ENCODE results near the gene GABRP.
"Not testable (repeated sequence)": the region's sequence is repeated elsewhere in the genome, so short reads cannot be mapped to it uniquely, and the experiment has no call there.

The GABRP gene

GRCh38 chr5:170795154-170795553, 11.6 kb downstream of the GABRP start:
- DNase-seq, result no peak

GRCh38 chr5:170805666-170806065, 22.1 kb downstream of the GABRP start:
- DNase-seq, result no peak

DNA sequence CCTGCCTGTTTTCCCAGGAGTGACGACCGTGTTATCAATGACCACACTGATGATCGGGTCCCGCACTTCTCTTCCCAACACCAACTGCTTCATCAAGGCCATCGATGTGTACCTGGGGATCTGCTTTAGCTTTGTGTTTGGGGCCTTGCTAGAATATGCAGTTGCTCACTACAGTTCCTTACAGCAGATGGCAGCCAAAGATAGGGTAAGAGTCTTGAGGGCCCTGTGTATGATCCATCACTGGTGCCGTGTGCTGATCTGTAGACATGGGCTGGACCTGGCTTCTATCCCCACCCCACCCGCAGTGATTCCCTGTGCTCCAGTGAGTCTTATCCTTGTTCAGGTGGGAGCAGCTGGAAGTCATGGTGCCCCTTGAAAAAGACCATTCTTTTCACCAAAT, 26.0 kb downstream of the GABRP start:
- DNase-seq, result peak; percentile 36 to 41

DNA sequence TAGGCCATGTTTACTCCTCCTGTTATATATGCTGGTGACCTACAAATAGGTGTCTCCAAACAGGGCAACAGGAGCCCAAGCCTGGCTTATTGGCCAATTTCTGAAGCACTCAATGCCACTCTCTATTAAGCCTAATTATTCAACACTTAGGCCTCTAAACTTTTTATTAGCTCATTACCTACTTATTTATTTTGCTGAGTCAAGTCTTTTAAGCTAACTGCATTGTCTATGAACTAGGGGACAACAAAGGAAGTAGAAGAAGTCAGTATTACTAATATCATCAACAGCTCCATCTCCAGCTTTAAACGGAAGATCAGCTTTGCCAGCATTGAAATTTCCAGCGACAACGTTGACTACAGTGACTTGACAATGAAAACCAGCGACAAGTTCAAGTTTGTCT, 28.2 kb downstream of the GABRP start:
- DNase-seq, result no peak

DNA sequence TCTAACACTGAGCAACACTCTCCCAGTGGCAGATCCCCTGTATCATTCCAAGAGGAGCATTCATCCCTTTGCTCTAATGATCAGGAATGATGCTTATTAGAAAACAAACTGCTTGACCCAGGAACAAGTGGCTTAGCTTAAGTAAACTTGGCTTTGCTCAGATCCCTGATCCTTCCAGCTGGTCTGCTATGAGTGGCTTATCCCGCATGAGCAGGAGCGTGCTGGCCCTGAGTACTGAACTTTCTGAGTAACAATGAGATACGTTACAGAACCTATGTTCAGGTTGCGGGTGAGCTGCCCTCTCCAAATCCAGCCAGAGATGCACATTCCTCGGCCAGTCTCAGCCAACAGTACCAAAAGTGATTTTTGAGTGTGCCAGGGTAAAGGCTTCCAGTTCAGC, 29.7 kb downstream of the GABRP start:
- DNase-seq, result no peak

GRCh38 chr5:170817195-170817594, 33.7 kb downstream of the GABRP start:
- no peak for DNase-seq

DNA sequence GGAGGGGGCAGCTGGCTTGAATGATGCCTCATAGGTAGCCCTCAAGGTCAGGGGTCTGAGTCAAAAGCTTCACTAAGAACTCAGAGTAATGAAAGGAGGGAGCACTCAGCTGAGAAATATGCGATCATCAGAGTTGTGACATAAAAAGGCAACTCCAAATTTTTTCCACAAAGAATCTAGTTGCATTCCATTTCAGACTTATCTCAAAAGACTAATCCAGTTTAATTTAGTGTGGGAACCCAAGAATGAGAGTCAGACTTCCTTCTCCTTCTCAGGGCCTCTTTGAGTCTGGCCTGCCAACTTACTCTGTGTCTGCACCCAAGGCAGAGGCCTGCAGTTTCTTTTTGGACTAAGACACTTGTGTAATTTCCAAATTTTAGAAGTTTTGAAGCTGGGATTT, 34.7 kb downstream of the GABRP start:
- no peak for DNase-seq

GRCh38 chr5:170819824-170820223, 36.3 kb downstream of the GABRP start:
- no peak for DNase-seq

DNA sequence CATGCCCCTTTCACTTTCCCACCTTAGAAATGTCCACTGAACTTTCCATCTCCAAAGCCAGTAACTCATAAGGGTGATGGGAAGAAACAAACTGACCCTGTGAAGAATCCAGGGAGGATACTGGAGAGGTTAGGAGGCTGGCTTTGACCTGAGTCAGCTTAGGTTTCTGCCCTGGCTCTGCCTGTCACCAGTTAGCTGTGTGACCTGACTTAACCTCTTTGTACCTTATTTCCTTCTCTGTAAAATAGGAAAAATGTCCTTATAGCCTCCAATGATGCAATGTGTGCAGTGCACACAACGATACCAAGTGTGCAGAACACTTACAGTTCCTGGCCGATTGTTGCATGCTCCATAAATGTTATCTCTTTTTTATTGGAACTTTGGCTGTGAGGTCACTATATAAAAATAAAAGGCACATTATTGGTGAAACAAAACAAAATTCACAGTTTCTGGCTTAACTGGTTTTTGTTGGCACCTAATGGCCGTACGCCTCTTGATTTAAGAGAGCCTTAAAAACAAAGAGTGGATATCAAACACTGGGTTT, 37.8 kb downstream of the GABRP start:
- DNase-seq, result no peak

GRCh38 chr5:170826117-170826516, 42.6 kb downstream of the GABRP start:
- no peak for DNase-seq

DNA sequence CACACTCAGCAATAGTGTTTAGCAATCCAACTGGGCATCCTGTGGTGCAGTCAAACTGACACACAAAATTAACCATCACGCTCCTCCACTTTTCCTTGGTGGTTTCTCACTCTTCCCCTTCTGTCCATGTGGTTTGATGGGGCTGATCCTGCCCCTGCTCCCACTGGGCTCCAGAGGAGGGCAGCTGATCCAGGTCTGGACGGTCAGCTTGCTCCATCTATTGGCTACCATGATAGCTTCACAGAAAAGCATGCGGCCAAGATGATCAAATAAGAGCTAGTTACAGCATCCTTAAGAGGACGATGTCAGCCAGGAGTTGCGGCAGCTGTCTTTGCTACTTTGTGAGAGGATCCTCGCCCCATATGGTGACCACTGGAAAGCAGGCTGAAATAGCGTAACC, 48.7 kb downstream of the GABRP start:
- DNase-seq, result no peak

- DNase-seq, result not testable (repeated sequence)
Observed at GRCh38 chr5:170833981-170834380, 50.5 kb downstream of the GABRP start.

DNA sequence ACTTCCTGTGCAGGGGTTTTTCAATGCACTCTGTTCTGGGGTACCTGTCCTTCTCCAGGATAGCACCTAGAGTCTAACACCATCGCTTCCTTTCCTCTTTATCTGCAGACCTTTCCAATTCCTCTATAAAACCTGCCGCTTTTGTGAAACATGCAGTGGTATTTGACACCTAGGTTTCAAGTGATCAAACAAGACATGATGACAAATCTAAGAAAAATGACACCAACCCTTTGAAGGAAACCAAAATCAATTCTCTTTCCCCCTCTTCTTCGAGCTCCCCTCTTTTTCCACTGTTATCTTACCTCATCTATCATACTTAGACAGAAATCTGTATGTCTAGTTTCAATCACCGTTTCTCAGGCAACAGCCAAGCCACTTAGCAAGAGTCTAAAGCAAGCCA, 52.7 kb downstream of the GABRP start:
- no peak for DNase-seq

- no peak for DNase-seq
Observed at GRCh38 chr5:170843870-170844269, 60.3 kb downstream of the GABRP start.

- DNase-seq, result no peak
Observed at GRCh38 chr5:170844651-170845050, 61.1 kb downstream of the GABRP start.

DNA sequence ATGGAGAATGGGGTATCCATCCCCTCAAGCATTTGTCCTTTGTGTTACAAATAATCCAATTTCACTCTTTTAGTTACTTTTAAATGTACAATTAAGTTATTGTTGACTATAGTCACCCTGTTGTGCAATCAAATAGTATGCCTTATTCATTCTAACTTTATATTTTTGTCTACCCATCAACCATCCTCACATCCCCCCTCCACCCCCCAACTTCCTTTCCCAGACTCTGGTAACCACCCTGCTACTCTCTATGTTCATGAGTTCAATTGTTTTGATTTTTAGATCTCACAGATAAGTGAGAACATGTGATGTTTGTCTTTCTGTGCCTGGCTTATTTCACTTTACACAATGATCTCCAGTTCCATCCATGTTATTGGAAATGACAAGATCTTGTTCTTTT, 62.9 kb downstream of the GABRP start:
- DNase-seq, result no peak

- DNase-seq, result no peak
Observed at GRCh38 chr5:170846846-170847245, 63.3 kb downstream of the GABRP start.

- DNase-seq, result no peak
Observed at GRCh38 chr5:170848033-170848432, 64.5 kb downstream of the GABRP start.

DNA sequence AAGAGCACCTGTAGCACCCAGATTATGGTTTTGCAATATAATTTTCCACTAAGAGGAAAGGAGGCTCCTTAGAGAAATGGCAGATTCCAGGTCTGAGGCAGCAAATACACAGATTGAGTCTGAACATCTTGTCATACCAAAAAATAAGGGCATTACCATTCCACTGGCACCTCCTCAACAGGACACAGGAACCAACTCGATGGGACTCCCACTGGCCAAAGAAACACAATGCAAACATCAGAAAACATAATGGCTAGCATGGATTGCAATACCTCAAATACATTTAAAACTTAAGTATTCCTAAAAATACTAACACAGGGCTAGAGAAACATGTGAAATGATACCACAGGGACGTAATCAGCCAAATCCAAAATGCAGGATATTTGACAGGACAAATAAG, 65.8 kb downstream of the GABRP start:
- peak in 1 of 2 experiments; percentile 1 for DNase-seq

DNA sequence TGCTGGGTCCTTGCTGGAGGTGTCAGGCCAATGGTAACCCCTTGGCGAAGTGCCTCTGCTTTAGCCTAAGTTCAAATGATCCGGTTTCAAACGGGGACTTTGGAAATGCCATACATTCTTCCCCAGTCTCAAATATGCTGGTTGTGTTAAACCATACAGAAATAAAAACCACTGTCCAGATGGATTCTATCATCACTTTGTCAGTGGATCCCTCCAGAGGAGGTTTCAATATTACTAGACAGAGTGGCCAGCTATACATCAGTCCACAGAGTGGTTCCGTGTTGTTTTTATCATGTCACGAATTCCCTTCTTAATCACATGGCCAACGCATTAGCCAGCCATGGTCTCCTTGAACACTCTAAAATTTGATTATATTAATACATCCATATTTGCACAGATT, 71.0 kb downstream of the GABRP start:
- no peak for DNase-seq

- no peak for DNase-seq
Observed at GRCh38 chr5:170857066-170857465, 73.5 kb downstream of the GABRP start.

GRCh38 chr5:170860415-170860814, 76.9 kb downstream of the GABRP start:
- DNase-seq, result no peak

GRCh38 chr5:170860818-170861666, 77.5 kb downstream of the GABRP start:
- DNase-seq, result peak in 1 of 2 experiments; percentile 6

DNA sequence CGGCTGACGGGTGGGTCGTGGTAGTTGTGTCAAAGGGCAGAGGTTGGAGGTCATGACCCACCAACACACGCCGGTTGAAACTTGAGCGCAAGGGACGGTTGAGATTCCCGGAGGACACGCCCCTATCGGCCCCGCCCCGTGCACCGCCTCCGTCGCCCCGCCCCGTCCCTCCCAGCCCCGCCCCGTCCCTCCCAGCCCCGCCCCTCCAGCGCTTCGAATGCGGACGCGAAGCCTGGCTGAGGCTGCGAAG, 78.1 kb downstream of the GABRP start:
- DNase-seq, result no peak
